D341Med (cell line): ENCODE measurements around the gene MTHFSD.

ENCODE experiments used
- DNase-seq: peaks from one replicate; pipeline ENCODE4 v3.0.0; 2012; ENCODE audit warnings: low spot score

Gene MTHFSD

DNA sequence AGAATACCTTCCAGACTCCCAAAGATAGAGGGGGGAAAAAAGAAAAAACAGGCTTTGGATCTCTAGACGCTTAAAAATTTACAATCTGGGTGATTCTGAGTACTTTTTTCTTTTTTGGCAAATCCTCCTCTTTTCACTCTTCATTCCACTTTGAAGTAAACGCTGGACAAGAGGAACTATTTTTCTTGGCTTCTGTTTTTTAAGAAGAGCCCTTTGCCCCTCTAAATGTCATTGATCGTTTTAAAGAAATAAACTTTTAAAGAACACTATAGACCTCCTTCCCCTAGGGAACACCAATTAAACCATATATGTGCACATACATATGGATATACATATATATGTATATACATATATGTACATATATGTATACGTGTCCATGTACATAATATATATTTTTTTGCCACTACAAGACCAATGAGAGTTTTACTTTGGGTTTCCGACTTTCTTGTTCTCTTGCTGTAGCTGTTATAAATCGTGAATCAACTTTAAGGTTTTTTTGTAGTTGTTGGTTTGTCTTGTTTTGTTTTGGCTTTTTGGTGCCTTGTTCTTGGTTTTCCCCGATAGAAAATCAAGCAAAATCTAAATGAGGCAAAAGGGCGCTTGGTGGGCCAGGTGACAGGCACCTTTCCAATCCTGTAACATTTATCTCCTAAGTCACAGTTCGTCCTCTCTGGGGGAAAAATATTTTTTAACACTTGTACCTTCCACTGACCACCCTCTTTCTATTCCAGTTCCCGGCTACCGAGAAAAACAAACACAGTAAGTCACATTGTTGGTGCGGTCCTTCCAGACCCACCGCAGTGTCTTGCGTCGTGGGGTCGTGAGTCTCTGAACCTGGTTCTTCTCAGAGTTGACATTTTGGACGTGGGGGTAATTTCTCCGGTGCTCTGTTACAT lies 40.3 kb downstream of the MTHFSD start:
- DNase-seq, result no peak

DNA sequence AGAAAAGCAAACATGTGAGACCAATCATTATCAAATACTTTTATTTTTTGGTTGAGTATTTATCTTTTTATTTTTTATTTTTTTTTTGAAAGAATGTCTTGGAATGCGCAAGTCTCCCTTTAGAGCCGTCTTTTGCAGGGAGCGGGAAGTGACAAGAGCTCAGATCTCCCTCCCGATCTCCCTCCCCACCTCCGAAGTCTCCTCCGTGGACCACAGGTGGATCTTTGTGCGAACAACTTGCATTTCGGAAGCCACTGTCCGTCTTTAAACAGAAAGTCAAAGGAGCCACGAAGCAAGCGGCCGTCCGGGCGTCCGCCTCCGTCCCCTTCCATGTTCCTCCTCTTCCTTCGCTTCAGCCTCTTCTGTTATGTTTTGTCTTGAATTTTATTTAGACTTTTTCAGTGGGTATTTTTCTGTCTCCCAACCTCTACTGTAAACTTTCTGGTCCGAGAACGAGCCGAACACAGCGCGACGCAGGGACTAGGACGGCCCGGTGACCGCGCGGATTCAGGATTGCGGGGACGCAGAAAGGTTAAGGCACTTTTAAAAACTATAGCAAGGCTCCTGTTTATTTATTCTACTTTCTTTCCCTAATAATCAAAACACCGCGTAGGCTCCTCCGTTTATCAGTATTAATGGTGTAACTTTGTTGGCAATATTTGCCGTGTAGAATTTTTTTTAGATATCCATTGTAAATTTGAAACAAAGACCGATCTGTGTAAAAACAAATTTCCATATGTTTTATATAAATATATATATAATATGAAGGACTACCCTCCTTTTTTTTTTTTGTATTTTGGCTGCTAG lies 41.4 kb downstream of the MTHFSD start:
- DNase-seq, result no peak

DNA sequence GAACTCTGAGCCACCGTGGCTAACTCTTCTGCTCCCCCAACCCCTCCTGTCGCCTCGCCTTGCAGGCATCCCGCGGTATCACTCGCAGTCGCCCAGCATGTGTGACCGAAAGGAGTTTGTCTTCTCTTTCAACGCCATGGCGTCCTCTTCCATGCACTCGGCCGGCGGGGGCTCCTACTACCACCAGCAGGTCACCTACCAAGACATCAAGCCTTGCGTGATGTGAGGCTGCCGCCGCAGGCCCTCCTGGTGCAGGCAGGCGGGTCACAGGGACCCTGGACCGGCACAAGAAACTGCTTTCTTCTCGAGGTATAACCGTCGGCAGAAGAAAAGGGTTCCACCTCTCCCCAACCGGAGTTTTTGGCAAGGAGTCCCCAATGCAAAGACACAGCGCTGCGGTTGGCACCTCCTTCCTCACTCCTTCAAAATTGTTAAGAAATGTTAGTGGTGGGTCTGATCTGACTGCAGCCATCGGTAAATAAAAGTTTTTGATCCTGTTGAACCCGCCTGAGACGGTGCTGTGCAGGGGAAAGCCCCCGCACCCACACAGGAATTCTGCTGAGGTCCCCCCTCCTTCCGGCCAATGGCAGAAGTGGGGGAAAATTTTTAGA lies 42.1 kb downstream of the MTHFSD start:
- no peak for DNase-seq

GRCh38 chr16:86512301-86512859 lies 42.7 kb downstream of the MTHFSD start:
- no peak for DNase-seq

- no peak for DNase-seq
Measured at GRCh38 chr16:86511317-86512161, 43.5 kb downstream of the MTHFSD start.

- DNase-seq, result no peak
Measured at GRCh38 chr16:86510465-86511261, 44.4 kb downstream of the MTHFSD start, which contains the start of gene FOXF1. FOXF1 (plus strand) TSS chr16:86510527; CDS start chr16:86510570, 43 bp downstream.

DNA sequence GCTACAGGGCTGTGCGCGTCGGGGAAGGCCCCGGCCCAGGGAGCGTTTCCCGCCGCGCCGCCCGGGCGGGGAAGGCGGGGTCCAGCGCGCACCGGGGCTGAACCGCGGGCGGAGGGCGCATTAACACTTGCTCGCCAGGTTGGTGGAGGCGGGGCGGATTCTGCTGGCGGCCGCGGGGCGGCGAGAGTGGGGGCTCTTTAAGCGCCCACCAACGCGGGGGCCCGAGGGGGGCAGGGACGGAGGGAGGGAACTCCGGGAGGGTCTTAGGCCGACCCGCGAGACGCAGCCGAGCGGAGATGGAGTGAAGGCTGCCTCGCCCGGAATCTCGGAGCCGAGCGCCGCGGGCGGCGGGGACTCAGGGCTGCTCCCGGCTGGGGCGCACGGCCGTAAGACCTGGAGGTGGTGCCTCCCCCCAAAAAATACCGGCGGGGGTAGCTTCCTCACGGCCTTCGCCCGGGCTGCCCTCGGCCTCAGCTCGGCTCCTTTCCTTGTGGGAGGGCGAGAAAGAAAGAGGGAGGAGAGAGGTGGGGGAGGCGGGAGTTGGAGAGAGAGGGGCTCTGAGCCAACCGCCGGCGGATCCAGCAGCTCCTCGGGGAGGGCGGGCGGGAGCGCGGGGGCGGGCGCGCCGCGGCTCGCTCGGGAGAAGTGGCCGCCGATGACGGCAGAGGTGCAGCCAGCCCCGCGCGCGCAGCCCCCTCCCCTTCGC lies 45.1 kb downstream of the MTHFSD start:
- peak; percentile 60 for DNase-seq

GRCh38 chr16:86508947-86509758 lies 45.9 kb downstream of the MTHFSD start:
- peak; percentile 54 for DNase-seq

DNA sequence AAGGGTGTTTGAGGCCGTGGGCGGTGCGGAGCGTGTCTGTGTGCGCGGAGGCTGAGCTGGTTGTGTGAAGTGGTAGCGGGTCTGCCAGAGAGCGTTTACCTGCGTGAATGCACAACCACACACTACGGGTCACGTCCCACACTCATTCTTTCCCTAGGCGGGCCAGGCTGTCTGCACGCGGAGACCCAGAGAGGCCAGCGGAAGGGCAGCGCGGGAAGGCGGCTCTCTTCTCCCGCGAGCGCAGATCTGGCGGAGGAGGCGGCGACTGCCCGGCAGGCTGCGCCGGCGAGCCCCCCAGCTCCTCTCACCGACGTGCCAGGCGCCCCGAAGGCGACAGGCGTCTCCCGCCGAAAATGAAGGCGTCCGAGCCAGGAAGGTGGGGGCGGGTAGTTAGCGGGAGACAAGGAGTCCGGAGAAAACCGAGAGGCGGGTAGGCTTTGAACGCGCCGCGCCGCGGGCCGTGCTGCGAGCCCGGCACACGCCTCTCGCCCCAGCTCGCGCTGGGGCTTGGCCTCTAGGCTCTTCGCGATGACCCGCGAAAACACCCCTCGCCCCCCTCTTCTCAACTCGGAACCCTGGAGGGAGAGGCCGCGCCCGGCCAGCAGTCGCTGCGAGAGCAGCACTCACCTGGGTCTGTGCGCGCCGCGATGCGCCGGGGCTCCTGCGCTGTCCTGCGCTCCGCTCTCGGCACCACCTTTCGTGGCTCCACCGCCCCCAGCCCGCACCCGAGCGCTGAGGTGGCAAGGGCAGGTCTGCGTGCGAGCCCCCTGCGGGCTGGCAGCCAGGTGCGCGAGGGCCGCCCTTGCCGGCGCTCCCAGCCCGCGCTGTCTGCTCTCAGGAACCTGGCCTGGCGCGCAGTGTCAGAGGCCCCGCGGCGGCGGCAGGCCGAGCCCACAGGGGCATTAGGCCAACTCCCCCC lies 46.7 kb downstream of the MTHFSD start:
- no peak for DNase-seq

DNA sequence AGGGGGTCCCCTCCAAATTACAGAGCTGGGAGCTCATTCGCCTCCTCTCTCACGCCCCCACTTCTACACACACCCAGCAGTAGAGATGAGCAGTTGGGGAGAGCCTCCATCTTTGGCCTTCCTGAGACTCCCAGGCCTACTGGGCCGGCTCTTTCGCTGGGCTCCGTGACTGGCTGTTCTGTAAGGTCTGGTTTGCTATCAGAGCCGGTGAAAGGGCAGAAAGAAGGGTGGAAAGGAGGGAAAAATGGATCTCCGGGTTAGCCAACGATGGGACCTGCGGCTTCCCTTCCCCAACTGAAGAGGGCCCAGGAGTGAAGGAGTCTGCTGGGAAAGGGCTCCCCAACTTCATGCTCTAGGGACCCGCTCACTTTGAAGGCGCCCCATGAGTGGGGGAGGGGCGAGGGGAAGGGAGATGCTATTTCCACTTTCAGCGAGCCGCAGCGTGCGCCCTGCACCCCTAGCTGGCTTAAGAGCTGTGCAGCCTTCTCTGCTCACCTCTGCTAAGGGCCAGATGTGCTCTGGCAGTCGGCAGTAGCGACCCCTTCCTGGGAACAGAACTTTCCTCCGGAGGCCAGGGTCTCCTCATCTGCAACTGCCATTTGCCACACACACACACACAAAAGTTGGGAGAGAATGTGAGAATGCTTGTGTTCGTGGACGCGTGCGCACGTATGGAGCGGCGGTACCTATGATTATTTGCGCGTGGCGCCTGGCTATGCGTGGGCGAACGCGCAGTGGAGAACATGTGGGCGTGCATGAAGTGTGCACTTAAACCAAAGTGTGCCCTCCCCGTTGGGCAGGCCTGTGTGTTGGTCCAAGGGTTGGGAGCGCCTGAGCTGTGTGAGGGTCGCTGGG lies 47.6 kb downstream of the MTHFSD start:
- no peak for DNase-seq

GRCh38 chr16:86505899-86506864 lies 48.9 kb downstream of the MTHFSD start:
- DNase-seq, result no peak

- no peak for DNase-seq
Measured at GRCh38 chr16:86505185-86505898, 49.7 kb downstream of the MTHFSD start.

GRCh38 chr16:86504315-86505184 lies 50.5 kb downstream of the MTHFSD start:
- no peak for DNase-seq

- DNase-seq, result no peak
Measured at GRCh38 chr16:86503830-86504229, 51.2 kb downstream of the MTHFSD start.
